Erythroblast (primary cell): ENCODE measurements around the gene ZNF407.

ENCODE experiments used
- DNase-seq, 2 experiments: peaks; one replicate each; lab custom pipeline; 2025; lab: John Stamatoyannopoulos, UW
- GATA1 ChIP-seq: IDR thresholded peaks from 2 replicates; pipeline ENCODE4 v1.6.1; 2011; ENCODE audit warnings: low read depth, mild to moderate bottlenecking, control low read depth, low read length, moderate library complexity
- POLR2A ChIP-seq: IDR thresholded peaks from 2 replicates; pipeline ENCODE4 v1.6.1; 2011; ENCODE audit warnings: mild to moderate bottlenecking, low read length

ZNF407 gene

DNA sequence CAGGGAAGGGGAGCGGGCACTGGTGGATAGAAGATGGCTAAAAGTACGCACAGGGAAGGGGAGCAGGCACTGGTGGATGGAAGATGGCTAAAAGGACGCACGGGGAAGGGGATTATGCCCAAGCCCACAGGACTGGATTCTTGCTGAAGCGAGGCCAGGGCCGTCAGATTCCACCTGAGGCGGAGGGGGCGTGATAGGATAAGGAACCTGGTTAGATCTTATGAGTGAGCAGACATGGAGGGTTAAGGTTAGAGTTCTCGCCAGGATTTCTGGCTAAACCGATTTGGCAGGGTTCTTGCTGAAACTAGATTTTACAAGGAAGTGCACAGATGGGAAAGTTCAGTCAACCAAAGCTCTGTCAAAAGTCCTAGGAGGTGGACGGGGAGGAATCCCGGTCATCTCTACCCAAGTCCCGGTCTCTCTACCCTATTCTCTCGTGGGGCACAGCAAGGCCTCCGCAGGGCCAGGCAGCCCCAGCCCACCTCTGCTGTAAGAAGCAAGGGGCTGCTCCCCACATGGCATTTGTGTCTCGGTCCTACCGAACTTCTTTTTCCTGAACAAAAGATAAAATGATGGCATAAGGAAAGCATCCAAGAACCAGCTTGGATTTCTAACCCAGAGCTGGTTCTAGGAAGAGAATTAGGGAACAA, 470.5 kb downstream of the ZNF407 start:
- TF ChIP-seq GATA1 (no peak), POLR2A (no peak)
- no peak for DNase-seq

DNA sequence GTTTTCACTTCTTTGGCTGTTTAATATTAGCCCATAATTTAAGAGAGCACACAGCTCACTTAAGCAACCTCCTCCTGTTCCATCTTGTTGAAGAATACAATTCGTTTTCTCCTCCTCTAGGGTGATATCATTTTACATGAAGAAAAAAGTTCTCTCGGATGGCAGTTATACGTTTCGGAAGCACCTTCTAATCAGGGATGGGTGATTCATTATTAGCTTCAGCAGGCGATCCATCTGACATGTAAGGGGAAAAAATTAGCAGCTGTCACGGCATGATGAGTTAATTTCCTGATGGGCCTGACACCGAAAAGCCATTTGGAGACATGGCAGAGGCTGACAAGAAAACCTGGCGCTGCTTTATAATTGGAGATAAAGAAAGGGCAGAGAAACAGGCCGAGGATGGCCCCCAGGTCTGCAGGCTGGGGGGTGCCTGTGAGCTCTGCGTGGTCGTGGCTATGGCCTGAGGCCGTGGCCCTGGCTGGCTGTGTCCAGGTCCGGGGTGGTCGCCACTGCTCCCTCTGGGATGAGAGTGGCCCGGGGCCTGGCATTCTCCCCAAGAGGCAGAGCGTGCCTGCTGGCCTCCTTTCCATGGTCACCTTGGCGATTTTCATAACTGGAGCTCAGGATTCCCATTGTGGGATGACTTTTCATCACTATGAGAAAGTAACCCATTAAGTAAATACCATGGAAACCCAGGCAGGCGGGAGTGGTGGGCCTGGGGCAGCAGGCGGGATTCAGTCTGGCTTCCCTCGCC, 471.2 kb downstream of the ZNF407 start:
- no peak for TF ChIP-seq GATA1
- no peak for TF ChIP-seq POLR2A
- DNase-seq = no peak

DNA sequence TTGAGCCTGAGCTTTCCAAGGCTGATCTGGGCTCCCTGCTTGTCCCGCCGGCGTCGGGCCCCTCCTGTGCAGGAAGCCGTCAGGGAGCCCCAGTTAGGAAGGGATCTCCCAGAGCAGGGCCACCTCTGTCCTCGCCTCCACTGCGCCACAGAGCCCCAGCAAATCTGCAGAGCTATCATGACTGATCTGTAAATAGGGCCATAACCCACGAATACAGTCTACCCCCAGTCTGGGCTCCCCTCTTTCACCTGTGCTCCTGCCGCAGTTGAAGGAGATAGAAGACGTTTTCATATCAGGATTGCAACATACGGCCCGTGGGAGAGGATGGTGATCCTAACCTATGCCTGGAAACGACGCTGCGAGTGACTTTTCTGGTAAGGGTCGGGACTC, 472.6 kb downstream of the ZNF407 start:
- TF ChIP-seq GATA1 = no peak
- no peak for DNase-seq

DNA sequence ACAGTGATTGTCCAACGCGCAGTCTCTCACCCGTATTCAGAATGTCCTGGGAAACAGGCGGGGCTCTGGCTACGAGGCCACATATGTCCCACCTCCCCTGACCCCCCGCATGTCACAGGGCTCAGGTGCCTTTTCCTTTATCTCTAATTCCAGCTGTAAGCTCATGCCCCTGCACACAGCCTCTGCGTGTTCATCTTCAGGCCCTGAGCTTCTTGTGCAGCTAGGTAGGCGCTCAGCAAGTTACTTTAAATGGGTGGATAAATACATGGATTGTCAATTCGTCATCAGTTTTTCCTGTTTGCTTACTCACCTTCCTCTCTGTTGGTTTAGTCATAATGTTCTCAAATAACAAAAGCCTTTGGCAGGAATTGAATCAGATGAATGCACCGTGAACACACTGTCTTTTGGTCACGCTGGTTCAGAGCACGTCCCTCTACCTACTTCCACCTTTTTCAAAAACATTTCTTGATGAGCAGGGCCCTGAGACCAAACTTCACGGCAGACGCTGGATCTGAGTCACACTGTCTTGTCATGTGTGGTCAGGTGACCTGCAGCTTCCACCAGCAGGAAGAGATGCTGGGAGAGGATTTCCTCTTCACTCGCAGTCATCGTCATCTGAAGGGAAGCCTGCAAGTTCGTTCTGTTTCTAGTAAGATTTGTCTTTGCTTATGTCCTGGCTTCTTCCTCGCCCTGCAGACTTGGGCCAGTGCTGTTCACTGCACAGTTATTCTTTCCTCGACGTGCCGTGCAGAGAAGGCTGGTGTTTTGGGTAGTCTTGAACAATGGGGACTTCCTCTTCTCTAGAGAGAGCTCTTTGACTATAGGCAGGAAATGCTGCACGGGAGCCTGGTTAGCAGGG, 473.2 kb downstream of the ZNF407 start:
- peak in 1 of 2 experiments; percentile 23 for DNase-seq
- no peak for TF ChIP-seq POLR2A
- TF ChIP-seq GATA1 = no peak

DNA sequence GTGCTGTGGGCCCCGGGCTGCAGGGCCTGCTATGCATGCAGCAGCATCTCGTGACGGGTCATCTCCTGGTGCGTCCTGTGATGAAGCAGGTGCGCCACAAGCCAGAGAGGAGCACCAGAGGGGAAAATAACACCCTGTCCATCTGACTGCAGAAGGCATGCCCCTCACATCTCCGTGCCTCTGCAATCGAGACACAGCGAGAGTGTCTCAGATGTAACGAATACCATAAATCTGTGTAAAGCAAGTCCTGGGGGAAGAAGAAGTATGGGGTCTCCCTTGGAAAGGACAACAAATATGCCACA, 473.8 kb downstream of the ZNF407 start:
- no peak for TF ChIP-seq GATA1
- no peak for TF ChIP-seq POLR2A
- no peak for DNase-seq

DNA sequence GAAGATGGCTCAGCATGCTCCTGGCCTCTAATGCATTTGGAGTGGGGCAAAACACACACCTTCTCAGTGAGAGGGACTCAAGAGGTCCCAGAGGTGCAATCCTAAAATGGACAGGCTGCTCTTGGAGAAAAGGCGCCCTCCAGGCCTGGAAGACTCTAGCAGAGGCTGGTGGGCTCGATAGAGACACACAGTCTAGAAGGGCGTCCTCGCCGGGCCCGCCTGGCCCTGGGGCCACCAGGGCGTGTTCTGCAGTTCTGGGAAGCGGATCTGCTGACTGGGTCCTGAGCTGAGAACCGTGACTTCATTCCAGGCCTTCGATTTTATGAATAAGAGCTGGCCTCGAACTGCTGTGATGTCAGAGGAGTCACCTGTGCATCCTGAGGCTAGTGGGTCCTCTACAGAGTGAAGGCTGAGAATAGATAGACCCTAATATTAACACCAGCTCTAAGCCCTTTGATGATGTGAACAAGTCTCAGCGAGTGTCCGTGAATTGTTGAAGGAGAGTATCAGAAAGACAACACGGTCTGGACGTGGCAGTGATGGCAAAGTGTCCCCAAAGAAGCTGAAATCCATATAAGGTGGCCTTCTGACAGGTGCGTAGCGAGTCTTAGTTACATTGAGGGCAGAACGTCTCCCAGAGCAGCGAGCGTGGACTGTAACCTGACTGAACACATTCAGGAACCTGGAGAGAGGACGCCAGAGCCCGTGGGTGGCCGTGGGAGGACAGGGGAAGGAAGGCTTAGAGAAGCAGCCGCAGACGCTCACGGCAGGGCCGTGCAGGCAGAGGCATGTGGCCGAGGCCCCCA, 474.4 kb downstream of the ZNF407 start:
- no peak for TF ChIP-seq GATA1
- no peak for TF ChIP-seq POLR2A
- no peak for DNase-seq

DNA sequence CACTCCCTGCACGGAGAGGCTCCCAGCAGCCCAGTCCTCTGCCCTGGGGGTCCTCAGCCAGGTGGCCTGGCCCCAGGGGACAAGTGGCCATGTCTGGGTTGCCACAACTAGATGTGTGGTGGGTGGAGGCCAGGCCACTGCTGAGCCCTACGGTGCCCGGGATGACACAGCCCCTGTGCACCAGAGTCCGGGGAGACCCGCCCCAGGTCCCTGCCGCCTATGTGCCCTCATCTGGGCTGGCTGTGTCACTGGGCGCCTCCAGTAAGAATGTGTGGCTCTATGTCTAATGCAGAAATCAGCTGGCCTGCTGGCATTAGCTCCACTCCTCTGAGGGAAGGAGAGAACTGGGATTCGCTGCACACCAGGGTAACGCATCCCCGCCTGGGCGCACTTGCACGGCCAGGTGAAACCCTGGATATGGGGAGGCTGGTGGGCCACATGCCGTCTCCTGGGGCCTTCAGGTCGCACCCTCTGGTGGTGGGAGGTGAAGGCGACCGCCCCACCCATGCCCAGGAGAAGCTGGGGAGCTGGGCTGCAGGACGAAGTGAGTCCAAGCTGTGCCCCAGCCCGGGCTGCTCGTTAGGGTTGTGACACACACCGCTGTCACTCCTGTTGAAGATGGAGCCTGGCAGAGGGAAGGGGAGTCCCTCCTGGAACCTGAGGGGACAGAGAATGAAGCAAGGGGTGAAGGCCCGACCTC, 475.2 kb downstream of the ZNF407 start:
- DNase-seq = no peak
- no peak for TF ChIP-seq GATA1
- no peak for TF ChIP-seq POLR2A

DNA sequence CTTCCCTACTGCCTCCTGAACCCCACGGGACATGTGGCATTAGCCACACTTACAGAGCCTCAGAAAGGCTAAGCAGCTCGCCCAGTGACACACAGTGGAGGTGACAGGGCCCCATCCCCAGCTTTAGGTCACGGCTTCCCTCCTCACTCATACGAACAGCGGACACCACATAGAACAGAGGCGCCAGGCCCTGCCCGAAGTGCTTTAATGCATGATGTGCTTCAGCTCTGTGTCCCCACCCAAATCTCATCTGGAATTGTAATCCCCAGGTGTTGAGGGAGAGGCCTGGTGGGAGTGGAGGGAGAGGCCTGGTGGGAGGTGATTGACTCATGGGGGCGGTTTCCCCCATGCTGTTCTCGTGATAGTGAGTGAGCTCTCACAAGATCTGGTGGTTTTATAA, 476.0 kb downstream of the ZNF407 start:
- TF ChIP-seq GATA1 = no peak
- TF ChIP-seq POLR2A = no peak
- DNase-seq = no peak

DNA sequence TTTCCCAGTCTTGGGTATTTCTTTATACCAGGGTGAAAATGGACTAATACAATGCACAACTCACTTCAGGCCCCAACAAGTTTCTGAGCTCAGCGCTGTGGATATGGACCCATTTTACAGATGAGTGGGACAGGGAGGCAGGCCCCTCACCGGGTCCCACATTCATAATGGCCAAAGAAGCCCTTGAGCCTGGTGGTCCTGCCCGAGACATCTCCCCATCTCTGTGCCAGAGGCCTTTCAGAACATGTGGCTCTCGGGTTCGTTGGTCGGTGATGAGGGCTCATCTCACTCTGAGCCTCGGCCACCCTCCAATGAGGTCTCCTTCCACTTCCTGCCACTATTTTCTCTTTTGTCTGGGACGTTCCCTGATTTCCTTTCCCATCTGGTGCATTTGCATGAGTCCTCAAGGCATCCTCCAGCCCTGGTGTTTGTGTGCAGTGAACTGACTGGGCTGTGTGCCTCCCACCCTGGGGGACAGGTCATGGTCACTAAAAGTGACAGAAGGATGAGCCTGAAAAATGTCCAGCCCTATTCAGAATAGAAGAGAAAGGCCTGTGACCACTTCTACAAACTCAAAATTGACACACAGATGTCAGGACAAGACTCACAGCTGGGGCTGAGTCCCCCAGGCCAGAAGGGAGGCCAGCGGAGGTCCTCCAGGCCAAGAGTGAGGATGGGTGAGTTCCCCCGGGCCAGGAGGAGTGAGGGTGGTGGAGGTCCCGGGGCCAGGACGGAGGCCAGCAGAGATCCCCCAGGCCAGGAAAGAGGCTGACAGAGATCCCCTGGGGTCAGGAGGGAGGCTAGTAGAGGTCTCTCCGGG, 476.7 kb downstream of the ZNF407 start:
- no peak for DNase-seq
- no peak for TF ChIP-seq POLR2A
- no peak for TF ChIP-seq GATA1

DNA sequence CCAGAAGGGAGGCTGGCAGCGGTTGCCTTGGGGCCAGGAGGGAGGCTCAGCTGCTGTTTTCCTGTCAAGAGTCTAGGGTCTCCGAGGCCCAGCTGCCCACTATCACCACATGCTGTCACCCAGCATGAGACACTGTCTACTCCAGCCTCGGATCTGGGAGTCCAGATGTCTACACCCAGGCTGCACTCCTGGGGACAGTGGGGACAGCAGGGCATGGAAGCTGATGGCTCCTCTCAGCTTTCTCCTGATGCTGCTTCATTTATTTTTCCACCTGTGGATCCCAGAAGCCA, 477.3 kb downstream of the ZNF407 start:
- DNase-seq = no peak
- TF ChIP-seq GATA1 = no peak
- no peak for TF ChIP-seq POLR2A

DNA sequence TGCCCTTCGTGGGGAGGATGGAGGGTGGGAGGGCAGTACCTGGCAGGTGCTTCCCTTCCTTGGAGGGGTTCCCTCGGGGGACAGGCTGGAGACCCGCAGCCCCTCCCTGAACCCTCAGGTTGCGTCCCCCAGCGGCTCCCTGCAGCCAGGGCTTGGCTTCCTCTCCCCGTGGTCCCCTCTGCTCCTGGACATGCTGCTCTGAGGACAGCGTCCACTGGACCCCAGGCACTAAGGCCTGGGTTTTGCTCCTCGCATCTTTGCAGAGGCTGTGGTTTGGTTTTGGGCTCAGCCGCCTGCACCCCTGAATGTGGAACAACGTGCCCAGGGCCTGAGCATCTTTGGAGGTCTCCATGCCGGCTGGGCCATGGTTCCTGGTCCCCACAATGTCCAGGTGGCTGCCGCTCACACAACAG, 477.8 kb downstream of the ZNF407 start:
- DNase-seq = no peak
- TF ChIP-seq POLR2A (no peak), GATA1 (no peak)

DNA sequence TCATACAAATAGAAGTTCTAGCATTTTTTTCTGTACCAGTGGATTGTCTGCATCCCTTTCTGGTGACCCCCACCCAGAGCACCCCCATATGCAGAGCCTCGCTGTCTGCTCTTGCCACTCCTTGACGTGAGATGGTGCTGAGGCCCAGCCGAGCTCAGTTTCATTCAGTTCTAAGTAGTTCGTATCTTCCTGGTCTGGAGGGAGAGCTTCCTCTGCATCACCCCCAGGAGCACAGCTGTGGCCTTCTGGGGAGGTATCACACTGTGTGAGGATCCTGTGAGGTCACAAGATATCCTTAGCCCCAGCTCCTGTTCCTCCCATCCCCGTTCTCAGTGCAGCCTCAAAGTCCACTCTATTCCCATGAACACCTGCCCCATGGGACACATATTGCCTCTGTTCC, 478.6 kb downstream of the ZNF407 start:
- no peak for DNase-seq
- TF ChIP-seq GATA1 = no peak
- no peak for TF ChIP-seq POLR2A
